HG02571 (cell line): ENCODE data around the gene ZNF267.
"Not testable (repeated sequence)": the region's sequence is repeated elsewhere in the genome, so short reads cannot be mapped to it uniquely, and the experiment has no call there.

ENCODE experiments used
- ATAC-seq: cut with Tn5 transposase; IDR thresholded peaks from one replicate; pipeline ENCODE4 v1.9.1; 2021; ENCODE audit warnings: mild to moderate bottlenecking, moderate library complexity; ENCODE audit not compliant: unreplicated experiment

ZNF267 gene

GRCh38 chr16:31877876-31878642 lies 4.5 kb downstream of the ZNF267 start:
- ATAC-seq, result no peak

DNA sequence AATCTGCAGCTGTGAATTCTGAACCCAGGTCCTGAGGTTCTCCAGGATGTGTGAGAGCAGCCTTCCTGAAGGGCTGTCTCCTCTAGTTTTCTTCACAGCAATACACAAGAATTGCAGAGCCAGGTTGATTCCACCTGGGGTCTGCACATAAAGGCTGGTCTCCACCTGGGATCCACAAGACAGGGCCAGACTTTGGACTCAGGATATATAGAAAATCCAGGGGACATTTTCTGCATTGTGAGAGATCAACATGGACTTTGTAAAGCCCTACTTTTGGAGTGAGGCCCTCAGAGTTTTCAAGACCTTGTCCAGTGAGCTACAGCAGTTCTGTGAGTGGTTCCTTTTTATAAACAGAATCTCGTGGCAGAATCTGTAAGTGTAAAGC lies 6.3 kb downstream of the ZNF267 start:
- no peak for ATAC-seq

GRCh38 chr16:31880322-31880979 lies 6.8 kb downstream of the ZNF267 start:
- no peak for ATAC-seq

- ATAC-seq, result no peak
Measured at GRCh38 chr16:31886227-31886626, 12.6 kb downstream of the ZNF267 start.

GRCh38 chr16:31888735-31889134 lies 15.1 kb downstream of the ZNF267 start:
- no peak for ATAC-seq

GRCh38 chr16:31892111-31892510 lies 18.5 kb downstream of the ZNF267 start:
- ATAC-seq, result not testable (repeated sequence)

DNA sequence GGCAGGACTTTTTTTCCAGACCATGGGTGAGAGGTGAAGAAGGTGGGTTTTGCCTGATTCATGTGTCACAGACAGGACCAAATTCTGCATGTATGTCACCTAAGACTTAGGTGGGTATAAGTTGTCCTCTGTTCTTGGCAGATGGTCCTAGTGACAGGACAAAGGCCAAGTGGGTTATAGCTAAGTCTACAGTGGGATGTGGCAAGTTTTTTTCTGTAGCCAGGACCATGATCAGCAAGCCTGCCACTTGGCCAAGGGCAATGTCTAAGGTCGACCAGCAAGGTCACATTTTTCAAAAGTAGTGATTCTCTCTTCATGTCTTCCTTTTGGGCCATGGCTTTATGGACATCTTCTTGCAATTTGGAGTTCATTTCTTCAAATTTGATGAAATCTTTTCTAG lies 20.2 kb downstream of the ZNF267 start:
- no peak for ATAC-seq

- ATAC-seq, result no peak
Measured at GRCh38 chr16:31897283-31897682, 23.7 kb downstream of the ZNF267 start.

GRCh38 chr16:31899505-31899904 lies 25.9 kb downstream of the ZNF267 start:
- ATAC-seq, result no peak

DNA sequence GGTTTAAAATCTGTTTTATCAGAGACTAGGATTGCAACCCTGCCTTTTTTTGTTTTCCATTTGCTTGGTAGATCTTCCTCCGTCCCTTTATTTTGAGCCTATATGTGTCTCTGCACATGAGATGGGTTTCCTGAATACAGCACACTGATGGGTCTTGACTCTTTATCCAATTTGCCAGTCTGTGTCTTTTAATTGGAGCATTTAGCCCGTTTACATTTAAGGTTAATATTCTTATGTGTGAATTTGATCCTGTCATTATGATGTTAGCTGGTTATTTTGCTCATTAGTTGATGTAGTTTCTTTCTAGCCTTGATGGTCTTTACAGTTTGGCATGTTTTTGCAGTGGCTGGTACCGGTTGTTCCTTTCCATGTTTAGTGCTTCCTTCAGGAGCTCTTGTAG lies 31.0 kb downstream of the ZNF267 start:
- ATAC-seq, result not testable (repeated sequence)

DNA sequence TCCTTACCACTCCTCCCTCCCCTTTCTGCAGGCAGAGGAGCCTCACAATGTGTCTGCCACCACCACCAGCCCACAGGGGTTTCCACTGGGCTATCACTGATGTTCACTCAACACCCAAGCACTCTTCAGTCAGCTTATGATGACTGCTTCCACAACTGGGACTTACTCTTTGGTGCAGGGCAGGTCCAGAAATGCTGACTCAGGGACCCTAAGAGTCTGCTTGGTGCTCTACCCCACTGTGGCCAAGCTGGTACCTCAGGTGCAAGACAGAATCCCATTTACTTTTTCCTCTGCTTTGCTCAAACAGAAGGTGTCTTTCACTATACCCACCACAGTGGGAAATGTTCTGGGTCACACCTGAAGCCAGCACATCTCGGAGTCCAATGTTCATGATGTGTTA lies 40.1 kb downstream of the ZNF267 start:
- ATAC-seq, result no peak

DNA sequence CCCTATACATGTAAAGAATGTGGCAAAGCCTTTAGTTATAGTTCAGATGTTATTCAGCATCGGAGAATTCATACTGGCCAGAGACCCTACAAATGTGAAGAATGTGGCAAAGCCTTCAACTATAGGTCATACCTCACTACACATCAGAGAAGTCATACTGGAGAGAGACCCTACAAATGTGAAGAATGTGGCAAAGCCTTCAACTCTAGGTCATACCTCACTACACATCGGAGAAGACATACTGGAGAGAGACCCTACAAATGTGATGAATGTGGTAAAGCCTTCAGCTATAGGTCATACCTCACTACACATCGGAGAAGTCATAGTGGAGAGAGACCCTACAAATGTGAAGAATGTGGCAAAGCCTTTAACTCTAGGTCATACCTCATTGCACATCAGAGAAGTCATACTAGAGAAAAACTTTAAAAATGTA lies 42.5 kb downstream of the ZNF267 start:
- no peak for ATAC-seq

DNA sequence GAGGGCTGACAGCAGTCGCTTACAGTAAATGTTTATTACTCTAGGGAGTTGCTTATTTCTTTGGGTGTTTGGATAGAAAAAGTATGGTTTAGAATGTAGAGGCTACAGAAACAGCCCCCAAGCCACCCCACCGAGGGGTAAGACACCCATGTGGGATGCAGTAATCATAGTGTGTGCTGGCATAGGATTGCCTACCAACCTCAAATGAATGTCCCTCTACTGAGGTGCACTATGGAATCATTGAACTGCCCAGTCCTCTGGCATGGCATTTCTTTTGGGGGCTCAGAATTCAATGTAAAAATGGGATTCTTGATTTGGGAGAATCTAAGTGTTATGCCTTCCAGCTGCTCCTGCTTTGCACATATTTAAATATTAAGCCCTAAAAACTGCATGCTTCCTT lies 46.8 kb downstream of the ZNF267 start:
- no peak for ATAC-seq

GRCh38 chr16:31951806-31952205 lies 78.2 kb downstream of the ZNF267 start:
- ATAC-seq, result not testable (repeated sequence)

DNA sequence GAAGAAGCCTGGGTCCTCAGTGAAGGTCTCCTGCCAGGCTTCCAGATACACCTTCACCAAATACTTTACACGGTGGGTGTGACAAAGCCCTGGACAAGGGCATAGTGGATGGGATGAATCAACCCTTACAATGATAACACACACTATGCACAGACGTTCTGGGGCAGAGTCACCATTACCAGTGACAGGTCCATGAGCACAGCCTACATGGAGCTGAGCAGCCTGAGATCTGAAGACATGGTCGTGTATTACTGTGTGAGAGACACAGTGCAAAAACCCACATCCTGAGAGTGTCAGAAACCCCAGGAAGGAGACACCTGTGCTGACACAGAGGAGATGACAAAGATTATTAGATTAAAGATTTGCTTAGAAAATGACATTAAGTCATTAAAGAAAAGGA lies 78.6 kb downstream of the ZNF267 start:
- ATAC-seq, result not testable (repeated sequence)

GRCh38 chr16:31956221-31956620 lies 82.6 kb downstream of the ZNF267 start:
- not testable (repeated sequence) for ATAC-seq

DNA sequence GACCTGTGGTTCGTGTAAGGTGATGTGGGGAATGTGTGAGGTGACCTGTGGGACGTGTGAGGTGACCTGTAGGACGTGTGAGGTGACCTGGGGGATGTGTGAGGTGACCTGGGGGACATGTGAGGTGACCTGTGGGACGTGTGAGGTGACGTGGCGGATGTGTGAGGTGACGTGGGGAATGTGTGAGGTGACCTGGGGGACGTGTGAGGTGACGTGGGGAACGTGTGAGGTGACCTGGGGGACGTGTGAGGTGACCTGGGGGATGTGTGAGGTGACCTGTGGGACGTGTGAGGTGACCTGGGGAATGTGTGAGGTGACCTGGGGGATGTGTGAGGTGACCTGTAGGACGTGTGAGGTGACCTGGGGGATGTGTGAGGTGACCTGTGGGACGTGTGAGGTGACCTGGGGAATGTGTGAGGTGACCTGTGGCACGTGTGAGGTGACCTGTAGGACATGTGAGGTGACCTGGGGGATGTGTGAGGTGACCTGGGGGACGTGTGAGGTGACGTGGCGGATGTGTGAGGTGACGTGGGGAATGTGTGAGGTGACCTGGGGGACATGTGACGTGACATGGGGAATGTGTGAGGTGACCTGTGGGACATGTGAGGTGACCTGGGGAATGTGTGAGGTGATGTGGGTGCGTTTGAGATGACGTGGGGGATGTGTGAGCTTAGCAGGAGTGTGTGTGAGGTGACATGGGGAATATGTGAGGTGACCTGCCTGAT lies 86.7 kb downstream of the ZNF267 start:
- not testable (repeated sequence) for ATAC-seq
